ENCODE results near the gene SRPRB. TPM values are rescaled to one million over a fixed set of nuclear protein-coding genes. Genes with fewer than 3 reads are reported as not detected.

Gene SRPRB
- total RNA-seq, 1 donor from 2014 or later = 45.4 TPM

GRCh38 chr3:133763797-133764683 lies 41.6 kb upstream of the SRPRB start:
- TF ChIP-seq, protein P1, sequence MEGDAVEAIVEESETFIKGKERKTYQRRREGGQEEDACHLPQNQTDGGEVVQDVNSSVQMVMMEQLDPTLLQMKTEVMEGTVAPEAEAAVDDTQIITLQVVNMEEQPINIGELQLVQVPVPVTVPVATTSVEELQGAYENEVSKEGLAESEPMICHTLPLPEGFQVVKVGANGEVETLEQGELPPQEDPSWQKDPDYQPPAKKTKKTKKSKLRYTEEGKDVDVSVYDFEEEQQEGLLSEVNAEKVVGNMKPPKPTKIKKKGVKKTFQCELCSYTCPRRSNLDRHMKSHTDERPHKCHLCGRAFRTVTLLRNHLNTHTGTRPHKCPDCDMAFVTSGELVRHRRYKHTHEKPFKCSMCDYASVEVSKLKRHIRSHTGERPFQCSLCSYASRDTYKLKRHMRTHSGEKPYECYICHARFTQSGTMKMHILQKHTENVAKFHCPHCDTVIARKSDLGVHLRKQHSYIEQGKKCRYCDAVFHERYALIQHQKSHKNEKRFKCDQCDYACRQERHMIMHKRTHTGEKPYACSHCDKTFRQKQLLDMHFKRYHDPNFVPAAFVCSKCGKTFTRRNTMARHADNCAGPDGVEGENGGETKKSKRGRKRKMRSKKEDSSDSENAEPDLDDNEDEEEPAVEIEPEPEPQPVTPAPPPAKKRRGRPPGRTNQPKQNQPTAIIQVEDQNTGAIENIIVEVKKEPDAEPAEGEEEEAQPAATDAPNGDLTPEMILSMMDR (IDR thresholded peaks at IDR 0.05) = no peak
- intact Hi-C loops (cut with DNase I) = no loop called here
- Histone ChIP-seq H3K4me3 (no peak overlapping the region), H3K4me1 (no peaks in the 10 kb centered on the region), H3K9me3 (no peaks in the 10 kb centered on the region), H3K27me3 (no peaks in the 10 kb centered on the region), H3K36me3 (no peaks in the 10 kb centered on the region), H3K27ac (no peak overlapping the region)
- no peak for ATAC-seq
- no peak for DNase-seq

DNA sequence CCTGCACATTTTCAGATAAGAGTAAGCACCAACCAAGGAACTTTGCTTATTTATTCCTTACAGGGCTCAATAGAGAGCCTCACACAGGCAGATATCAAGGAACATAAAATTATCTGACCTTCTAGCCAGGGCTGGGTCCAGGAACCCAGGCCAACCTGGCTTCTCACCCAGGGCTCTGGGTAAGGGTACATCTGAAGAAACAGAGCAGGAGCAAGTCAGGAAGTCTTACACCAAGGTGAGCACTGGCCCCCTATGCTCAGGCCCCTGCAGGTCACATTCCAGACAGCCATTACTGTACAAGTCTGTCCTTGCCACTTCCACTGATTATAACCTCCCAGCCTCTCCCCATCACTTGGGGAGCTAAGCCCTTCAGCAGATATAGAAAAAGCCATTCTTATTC lies 40.4 kb upstream of the SRPRB start:
- H3K4me1 ChIP-seq = no peaks in the 10 kb centered on the region
- ATAC-seq (no peak), DNase-seq (no peak)
- H3K27ac ChIP-seq = no peak overlapping the region
- no peaks in the 10 kb centered on the region for H3K27me3 ChIP-seq
- no peaks in the 10 kb centered on the region for H3K36me3 ChIP-seq
- TF ChIP-seq, protein P1 (IDR thresholded peaks at IDR 0.05) = no peak
- no peaks in the 10 kb centered on the region for H3K9me3 ChIP-seq
- H3K4me3 ChIP-seq = no peak overlapping the region
- intact Hi-C loops (cut with DNase I) = no loop called here

GRCh38 chr3:133767607-133768006 lies 38.0 kb upstream of the SRPRB start:
- TF ChIP-seq, protein P1 (IDR thresholded peaks at IDR 0.05) = no peak
- Histone ChIP-seq H3K27me3 (no peaks in the 10 kb centered on the region), H3K27ac (no peak overlapping the region), H3K4me1 (no peaks in the 10 kb centered on the region), H3K9me3 (no peaks in the 10 kb centered on the region), H3K36me3 (no peaks in the 10 kb centered on the region), H3K4me3 (no peak overlapping the region)
- ATAC-seq = no peak
- intact Hi-C loops (cut with DNase I) = no loop called here
- DNase-seq = no peak

GRCh38 chr3:133769536-133769935 lies 36.1 kb upstream of the SRPRB start:
- H3K9me3 ChIP-seq = no peaks in the 10 kb centered on the region
- TF ChIP-seq, protein P1 (IDR thresholded peaks at IDR 0.05) = no peak
- no peak overlapping the region for H3K27ac ChIP-seq
- intact Hi-C loops (cut with DNase I) = no loop called here
- no peak overlapping the region for H3K4me3 ChIP-seq
- no peaks in the 10 kb centered on the region for H3K4me1 ChIP-seq
- no peaks in the 10 kb centered on the region for H3K27me3 ChIP-seq
- DNase-seq (no peak), ATAC-seq (no peak)
- no peaks in the 10 kb centered on the region for H3K36me3 ChIP-seq

DNA sequence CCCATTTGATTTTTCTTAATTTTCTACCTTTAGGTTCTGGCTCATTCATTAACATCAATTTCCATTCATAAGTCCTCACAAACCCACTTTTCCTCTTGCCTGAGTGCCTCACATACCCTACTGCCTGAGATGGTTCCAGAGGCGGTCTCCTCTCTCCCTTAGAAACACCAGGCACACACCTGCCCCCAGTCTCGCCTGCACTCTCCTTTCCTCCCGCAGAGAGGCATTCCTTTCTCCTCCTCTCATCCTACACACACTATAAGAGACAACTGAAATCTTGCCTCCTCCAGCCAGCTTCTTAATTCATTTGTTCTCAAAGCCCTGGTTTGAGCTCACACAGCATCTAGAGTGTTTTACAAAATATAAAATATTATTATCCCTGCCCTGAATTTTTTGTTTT lies 31.9 kb upstream of the SRPRB start:
- intact Hi-C loops (cut with DNase I) = no loop called here
- Histone ChIP-seq H3K4me1 (no peaks in the 10 kb centered on the region), H3K27ac (no peak overlapping the region), H3K36me3 (no peaks in the 10 kb centered on the region), H3K4me3 (no peak overlapping the region), H3K27me3 (no peaks in the 10 kb centered on the region), H3K9me3 (no peaks in the 10 kb centered on the region)
- TF ChIP-seq, protein P1 (IDR thresholded peaks at IDR 0.05) = no peak
- no peak for DNase-seq
- no peak for ATAC-seq
